Progenitor cell of endocrine pancreas (in vitro differentiated cells): ENCODE data around the gene GRIA3. TPM values are rescaled to one million over a fixed set of nuclear protein-coding genes. Genes with fewer than 3 reads are reported as not detected.

Experiments
- DNase-seq: peaks from one replicate; pipeline ENCODE4 v3.0.0; 2021; ENCODE audit warnings: low spot score; ENCODE audit not compliant: unreplicated experiment
- H3K27ac Mint-ChIP-seq: 2 replicates; pipeline ENCODE4 v1.8.0; 2021; ENCODE audit warnings: mild to moderate bottlenecking, moderate library complexity, mixed read lengths
- H3K27me3 Mint-ChIP-seq: 2 replicates; pipeline ENCODE4 v1.8.0; 2021; ENCODE audit warnings: mixed read lengths
- H3K36me3 Mint-ChIP-seq: 2 replicates; pipeline ENCODE4 v1.8.0; 2022; ENCODE audit warnings: mixed read lengths; ENCODE audit not compliant: insufficient read depth
- H3K4me1 Mint-ChIP-seq: 2 replicates; pipeline ENCODE4 v1.8.0; 2021; ENCODE audit warnings: low read depth, mixed read lengths
- H3K4me3 Mint-ChIP-seq: 2 replicates; pipeline ENCODE4 v1.8.0; 2021; ENCODE audit warnings: low read depth, mild to moderate bottlenecking, moderate library complexity, mixed read lengths
- H3K9me3 Mint-ChIP-seq: 2 replicates; pipeline ENCODE4 v1.8.0; 2021; ENCODE audit warnings: low read depth, mixed read lengths
- CTCF ChIP-seq: fragments of 200-600 bp; sonication (generic); IDR thresholded peaks from one replicate; pipeline ENCODE4 v1.5.0; 2021; ENCODE audit warnings: antibody characterized with exemption, mild to moderate bottlenecking; ENCODE audit not compliant: unreplicated experiment
- total RNA-seq: library from RNA; stranded (reverse); gene quantifications from 2 replicates; pipeline ENCODE4 v1.2.1, GENCODE V29; 2021

The GRIA3 gene
- total RNA-seq, 1 donor from 2014 or later: 2.5 TPM

DNA sequence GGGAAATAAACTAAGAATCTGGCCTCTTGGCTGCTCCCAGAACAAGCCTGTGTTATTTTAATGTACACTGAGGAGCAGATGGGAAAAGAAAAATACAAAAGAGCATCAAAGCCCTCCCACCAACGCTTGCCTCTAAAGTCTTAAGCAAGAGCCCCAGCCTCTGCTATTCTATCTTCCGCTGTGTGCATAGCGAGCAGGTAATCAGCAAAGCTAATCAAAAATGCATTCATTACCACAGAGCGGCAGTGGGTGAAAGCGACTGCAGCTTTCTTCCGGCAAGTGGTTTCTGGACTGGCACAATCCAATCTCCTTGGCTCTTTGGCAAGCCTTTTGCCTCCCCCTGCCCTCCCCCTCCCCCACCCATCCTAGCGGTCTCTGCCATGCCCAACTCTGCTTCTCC lies 13.5 kb upstream of the GRIA3 start:
- no peak for DNase-seq
- Mint-ChIP-seq H3K27me3 (no peaks in the 10 kb centered on the region), H3K36me3 (no peaks in the 10 kb centered on the region), H3K4me1 (peaks cover 16% of the 10 kb centered on the region), H3K27ac (no peak overlapping the region), H3K9me3 (peaks cover 28% of the 10 kb centered on the region), H3K4me3 (no peak overlapping the region)
- no peak for TF ChIP-seq CTCF

- DNase-seq: no peak
- peaks cover 24% of the 10 kb centered on the region for H3K9me3 Mint-ChIP-seq
- TF ChIP-seq CTCF: no peak
- H3K4me3 Mint-ChIP-seq: no peak overlapping the region
- no peak overlapping the region for H3K27ac Mint-ChIP-seq
- H3K27me3 Mint-ChIP-seq: no peaks in the 10 kb centered on the region
- H3K36me3 Mint-ChIP-seq: no peaks in the 10 kb centered on the region
- H3K4me1 Mint-ChIP-seq: peaks cover 16% of the 10 kb centered on the region
Measured at GRCh38 chrX:123171781-123172180, 12.3 kb upstream of the GRIA3 start.

- peaks cover 18% of the 10 kb centered on the region for H3K9me3 Mint-ChIP-seq
- peaks cover 16% of the 10 kb centered on the region for H3K4me1 Mint-ChIP-seq
- TF ChIP-seq CTCF: no peak
- DNase-seq: no peak
- no peaks in the 10 kb centered on the region for H3K36me3 Mint-ChIP-seq
- no peak overlapping the region for H3K4me3 Mint-ChIP-seq
- H3K27me3 Mint-ChIP-seq: no peaks in the 10 kb centered on the region
- no peak overlapping the region for H3K27ac Mint-ChIP-seq
Measured at GRCh38 chrX:123172869-123173268, 11.2 kb upstream of the GRIA3 start.

- Mint-ChIP-seq H3K4me1 (peaks cover 14% of the 10 kb centered on the region), H3K27ac (no peak overlapping the region), H3K27me3 (no peaks in the 10 kb centered on the region), H3K36me3 (no peaks in the 10 kb centered on the region), H3K4me3 (no peak overlapping the region), H3K9me3 (peaks cover 16% of the 10 kb centered on the region)
- peak; percentile 27 for TF ChIP-seq CTCF
- DNase-seq: no peak
Measured at GRCh38 chrX:123173833-123174232, 10.2 kb upstream of the GRIA3 start.

GRCh38 chrX:123175366-123176122 lies 8.5 kb upstream of the GRIA3 start:
- no peak overlapping the region for H3K4me3 Mint-ChIP-seq
- H3K36me3 Mint-ChIP-seq: no peaks in the 10 kb centered on the region
- peaks cover 20% of the 10 kb centered on the region for H3K9me3 Mint-ChIP-seq
- H3K4me1 Mint-ChIP-seq: no peaks in the 10 kb centered on the region
- no peak for TF ChIP-seq CTCF
- DNase-seq: no peak
- H3K27ac Mint-ChIP-seq: no peak overlapping the region
- H3K27me3 Mint-ChIP-seq: no peaks in the 10 kb centered on the region
